Measurements from ENCODE around the gene TEX26.
A peak's percentile ranks its signal among the peaks of the same experiment; 100 is the strongest.

The TEX26 gene

DNA sequence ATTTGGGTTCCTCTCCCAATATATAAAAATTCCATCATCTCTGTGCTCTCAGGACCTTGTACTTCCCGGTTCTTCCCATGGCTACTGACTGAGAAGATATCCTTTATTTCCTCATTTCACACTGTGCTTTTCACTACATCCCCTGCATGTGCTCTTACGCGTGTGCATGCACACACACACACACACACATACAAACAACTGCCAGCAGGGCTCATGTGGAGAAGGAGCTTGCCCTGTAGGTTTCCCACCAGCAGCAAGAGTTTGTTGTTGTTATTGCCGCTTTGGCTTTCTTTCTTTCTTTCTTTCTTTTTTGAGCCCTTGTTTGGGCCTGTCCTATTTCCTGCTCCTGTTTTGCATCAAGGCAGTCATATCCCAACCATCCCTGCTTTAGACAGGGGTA, 43.6 kb downstream of the TEX26 start:
- DNase-seq (ENCODE audit: low read depth in 2 of 2) = no peak

DNA sequence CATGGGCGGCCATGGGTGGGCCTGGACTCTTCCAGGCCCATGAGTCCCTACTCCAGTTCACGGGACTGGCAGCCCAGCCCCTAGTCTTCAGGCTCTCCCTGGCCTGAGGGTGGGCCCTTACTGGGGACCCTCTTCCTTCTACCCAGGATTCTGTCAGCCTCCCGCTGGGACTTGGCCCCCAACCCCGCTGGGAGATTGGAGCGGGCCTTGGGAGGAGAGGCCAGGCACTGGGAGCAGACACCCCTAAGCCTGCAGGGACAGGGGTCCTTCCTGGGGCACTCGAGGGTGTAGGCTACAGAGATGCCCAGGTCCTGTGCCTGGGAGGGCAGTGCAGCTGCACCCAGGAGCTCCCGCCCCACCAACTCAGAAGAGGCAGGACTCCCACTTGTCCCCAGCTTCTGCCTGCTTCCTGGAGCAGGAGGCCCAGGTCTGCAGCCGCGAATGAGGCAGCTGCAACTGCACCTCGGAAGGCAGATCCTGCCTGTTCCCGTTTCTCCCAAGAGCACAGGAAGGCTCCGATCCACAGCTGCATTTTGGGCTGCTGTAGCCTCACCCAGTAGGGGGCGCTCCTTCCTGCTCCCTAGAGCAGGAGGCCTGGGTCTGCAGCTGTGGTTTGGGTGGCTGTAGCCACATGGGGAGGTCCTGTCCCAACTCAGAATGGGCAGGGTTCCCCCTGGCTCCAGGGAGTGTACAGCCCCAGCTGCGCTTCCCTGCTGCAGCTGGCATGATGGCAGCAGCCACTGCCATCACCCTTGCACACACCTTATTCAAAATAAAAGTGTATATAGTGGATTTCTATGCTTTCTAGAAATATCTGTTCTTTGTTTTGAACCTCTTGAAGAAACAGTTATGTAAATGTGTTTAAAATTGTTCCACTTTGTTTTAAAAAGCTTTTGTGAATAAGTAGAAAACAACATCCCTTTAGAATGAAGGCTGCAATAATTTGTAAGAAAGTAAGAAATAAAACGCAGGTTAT, 46.8 kb downstream of the TEX26 start:
- no peak for DNase-seq (ENCODE audit: low read depth in 2 of 2)

DNA sequence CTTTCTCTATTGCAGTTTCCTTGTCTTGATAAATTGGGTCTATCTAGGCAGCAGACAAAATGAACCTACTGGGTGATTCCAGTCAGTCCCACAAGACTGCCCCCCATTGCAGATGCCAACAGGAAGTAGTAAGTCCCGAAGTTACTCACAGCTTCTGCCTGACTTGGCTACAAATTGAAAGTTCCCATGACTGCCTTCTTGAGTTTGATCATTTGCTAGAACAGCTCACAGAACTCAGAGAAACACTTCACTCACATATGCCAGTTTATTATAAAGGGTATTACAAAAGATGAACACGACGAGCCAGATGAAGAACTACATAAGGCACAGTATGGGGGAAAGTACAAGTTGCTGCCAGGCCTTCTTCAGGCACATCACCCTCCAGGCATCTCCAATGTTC, 50.0 kb downstream of the TEX26 start:
- DNase-seq (ENCODE audit: low read depth in 2 of 2) = no peak

DNA sequence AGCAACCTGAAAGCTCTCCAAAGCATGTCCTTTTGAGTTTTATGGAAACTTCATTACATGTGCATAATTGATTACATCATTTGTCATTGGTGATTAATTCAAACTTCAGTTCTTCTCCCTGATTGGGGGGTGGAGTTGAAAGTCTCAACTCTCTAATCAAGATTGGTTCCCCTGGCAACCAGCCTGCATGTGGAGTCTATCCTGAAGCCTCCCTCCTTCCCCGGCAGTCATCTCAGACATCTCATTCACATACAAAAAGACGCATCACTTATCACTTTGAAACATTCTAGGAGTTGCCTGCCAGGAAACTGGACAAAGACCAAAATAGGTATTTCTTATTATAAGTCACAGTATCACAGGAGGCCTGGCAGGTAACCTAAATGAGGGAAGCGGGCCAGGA, 50.5 kb downstream of the TEX26 start:
- DNase-seq (ENCODE audit: low read depth in 2 of 2) = no peak

DNA sequence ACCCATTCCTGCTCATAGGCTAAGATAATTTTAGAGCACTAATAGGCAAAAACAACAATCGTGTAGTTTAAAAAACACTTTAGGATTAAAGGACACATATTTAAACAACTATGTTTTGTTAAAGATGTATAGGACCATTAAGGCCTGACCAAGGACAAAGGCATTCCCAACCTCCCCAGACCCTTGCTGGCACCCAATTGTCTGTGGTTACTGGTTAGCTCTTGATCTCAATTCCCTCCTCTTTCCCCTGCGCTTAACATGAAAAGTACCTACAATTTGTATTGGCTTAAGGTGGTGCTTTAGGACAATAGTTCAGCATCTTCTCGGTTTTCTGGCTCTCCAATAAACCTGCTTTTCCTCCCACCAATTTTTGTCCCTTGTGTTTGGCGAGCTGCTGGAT, 51.0 kb downstream of the TEX26 start:
- DNase-seq (ENCODE audit: low read depth in 2 of 2) = no peak

DNA sequence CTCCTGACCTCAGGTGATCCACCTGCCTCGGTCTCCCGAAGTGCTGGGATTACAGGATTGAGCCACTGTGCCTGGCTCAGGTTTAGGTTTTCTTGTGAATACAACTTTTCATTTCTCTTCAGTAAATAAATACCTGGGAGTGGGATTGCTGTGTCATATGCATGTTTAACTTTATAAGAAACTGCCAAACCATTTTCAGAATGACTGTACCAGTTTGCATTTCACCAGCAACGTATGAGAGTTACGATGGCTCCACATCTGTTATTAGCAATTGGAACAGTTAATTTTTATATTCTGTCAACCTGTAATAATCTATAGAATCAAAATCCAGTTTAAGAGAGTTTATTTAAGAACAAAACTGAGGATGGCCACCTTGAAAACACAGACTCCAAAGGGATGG, 52.2 kb downstream of the TEX26 start:
- DNase-seq (ENCODE audit: low read depth in 2 of 2) = no peak

DNA sequence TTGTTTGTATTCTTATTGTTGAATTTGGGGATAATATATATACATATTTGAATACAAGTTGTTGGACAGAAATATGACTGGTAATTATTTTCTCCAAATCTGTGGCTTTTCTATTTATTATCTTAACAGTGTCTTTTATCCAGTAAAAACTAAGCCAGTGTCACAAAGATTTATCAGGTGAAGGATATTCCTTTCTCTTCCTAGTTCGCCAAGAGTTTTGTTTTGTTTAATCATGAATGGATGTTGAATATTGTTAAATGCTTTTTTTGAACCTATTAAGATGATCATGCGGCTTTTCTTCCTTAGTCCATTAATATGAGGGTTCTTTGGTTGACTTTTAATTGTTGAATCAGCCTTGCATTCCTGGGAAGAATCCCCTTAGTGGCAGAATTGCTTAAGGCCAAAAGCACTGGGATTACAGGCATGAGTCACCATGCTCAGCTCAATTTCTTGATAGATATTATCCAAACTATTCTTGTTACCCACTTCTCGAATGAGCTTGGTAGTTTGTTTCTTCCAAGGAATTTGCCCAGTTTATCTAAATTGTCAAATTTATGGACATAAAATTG, 53.3 kb downstream of the TEX26 start:
- DNase-seq (ENCODE audit: low read depth in 2 of 2) = peak; percentile 21 to 36

DNA sequence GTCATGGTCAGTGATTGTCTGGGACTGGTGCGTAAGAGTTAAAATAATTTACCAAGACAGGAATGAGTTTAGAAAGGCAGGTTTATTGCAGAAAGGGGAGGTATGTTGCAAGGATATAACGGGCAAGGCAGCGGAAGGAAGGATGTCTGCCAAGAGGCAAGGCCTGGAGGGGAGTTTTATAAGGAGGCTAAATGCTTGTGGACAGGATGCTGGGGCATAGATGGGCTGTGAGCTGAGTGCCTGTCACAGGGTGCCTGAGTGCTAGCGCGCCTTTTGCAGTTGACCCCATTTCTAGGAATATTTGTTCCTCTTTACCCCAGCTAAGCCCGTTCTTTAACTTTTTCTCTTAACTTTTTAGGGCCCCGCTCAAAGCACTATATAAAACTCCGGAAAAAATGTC, 58.7 kb downstream of the TEX26 start:
- no peak for DNase-seq (ENCODE audit: low read depth in 2 of 2)

DNA sequence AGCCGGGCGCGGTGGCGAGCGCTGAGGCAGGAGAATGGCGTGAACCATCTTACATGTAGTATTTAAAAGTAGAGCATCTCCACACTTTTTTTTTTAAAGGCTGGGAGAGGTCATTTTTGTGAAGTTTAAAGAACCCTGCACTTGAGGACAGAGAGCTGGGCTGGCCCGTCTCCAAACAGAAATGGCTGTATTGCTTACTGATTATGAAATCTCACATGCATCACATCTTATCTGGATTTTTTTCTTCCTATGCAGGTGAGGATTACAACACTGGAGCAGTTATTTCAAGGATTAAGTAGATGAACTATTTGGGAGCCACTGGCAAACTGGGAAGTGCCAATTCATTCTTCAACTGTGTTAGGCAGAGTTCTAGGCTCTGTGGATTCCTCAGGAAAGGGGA, 59.5 kb downstream of the TEX26 start:
- DNase-seq (ENCODE audit: low read depth in 2 of 2) = no peak

DNA sequence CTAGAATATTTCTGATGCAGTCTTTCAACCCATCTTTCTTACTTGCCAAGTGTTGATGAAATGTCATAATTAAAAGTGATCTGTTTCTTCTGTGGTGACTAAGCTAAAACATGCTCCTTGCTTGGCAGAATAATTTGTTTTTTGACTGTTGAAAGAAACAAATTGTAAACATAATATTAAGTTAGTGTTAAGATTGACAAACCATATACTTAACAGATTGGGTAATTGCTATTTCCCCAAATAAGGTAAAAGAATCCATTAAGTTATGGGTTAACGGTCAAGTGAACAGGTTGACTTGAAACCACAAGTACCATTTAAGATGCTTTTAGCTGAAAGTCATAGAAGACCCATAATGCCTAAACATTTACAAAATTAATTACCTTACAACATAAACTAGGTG, 62.9 kb downstream of the TEX26 start:
- DNase-seq (ENCODE audit: low read depth in 2 of 2) = no peak

DNA sequence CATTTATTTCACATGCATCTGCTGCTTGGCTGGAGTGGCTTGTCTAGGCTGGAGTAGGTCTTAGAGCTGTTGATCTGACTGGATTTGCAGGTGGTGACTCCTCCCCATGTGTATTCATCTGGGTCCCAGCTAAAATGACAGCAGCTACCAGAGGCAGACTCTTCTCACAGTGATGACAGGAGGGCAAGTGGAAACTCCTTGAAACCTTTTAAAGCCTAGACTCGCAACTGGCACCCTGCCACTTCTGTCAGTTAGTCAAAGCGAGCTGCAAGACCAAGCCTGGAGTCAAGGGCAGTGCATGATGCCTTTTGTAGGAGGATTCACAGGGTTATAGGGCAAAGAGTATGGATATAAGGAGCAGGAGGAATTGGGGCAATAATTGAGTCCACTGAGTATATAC, 65.2 kb downstream of the TEX26 start:
- DNase-seq (ENCODE audit: low read depth in 2 of 2) = no peak

DNA sequence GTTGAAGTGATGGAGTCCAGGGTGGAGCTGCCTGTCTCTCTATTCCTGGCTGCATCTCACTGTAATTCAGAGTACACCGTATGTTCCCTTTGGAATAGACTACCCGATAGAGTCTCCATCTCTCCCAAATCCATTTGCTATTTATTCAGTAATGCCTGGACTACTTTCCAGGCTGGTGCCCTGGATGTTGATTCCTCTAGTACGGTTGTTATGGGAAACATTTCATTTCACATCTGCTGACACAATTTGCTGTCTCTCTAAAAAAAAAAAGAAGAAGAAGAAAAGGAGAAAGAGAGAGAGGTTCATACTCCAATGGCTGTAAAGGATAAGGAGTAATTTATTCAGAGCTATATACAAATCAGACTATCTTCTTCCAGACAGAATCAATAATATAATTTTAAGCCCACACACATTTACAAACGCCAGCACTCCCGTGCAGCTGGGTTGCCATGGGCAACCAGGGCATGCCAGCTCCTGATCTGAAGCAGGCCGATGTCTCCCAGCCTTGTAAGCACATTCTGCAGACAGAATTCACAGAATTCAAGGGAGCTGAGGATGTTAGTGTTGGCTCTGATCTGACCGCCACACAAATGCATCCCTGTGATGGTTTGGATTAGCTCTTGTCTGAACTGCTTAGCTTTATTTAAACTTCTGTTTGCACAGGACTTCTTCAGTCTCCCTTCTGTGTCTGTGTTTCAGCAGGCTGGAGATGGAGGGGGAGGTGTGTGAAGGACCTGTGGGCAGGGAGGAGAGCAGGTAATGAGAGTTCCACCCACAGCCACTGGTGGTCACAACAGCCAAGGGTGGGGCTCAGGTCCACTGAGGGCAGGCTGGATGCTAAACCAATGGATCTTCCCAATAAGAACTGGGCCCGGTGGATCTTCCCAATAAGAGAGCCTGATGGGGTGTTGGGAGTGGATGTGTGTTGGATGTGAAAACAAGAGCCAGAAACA, 66.0 kb downstream of the TEX26 start:
- peak; percentile 26 to 35 for DNase-seq (ENCODE audit: low read depth in 2 of 2)

DNA sequence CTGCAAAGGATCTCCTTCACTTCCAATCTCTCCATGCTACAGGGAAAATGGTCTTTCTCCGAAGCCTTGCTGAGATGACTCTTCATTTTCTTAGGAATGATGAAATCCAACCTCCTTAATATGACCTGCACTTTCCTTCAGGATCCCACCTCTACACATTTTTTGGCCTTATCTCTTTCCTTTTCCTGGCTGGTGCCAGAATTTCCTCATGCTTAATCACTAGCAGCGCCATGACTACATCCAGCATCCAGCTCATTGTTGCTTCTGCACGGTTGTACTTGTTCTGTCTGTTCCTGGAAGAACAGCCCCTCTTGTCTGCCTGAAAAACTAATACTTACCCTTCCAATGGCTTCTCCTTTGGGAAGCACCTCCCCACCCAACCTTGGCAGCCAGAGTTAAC, 68.4 kb downstream of the TEX26 start:
- no peak for DNase-seq (ENCODE audit: low read depth in 2 of 2)

DNA sequence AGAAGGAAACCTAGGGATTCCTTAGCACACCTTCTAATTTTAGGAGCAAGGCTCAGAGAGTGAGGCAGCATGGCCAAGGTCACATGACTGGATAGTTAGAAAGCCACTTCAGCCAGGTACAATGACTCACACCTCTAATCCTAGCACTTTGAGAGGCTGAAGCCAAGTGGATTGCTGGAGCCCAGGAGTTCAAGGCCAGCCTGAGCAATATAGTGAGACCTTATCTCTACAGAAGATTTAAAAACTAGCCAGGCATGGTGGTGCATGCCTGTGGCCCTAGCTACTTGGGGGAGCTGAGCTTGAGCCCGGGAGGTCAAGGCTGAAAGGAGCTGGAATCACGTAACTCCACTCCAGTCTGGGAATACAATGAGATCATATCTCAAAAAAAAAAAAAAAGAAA, 69.2 kb downstream of the TEX26 start:
- DNase-seq (ENCODE audit: low read depth in 2 of 2) = no peak

DNA sequence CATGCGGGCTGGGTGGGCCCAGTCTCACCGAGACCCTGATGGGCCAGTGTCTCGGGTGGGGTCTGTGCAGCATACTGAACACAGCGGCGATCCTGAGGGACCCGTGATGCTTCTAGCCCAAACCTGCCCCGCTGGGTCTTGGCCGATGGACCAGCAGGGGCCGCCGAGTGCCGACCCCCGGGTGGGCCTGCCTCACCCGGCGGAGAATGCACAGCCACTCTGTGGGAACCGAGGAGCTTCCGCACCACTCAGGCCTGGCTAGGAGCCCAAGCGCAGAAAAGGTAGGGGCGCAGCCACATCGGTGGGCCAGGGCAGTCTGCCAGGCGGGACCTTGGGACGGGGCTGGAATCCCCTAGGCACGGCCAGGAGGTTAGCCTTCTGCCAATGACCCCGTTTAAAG, 72.6 kb downstream of the TEX26 start:
- no peak for DNase-seq (ENCODE audit: low read depth in 2 of 2)

DNA sequence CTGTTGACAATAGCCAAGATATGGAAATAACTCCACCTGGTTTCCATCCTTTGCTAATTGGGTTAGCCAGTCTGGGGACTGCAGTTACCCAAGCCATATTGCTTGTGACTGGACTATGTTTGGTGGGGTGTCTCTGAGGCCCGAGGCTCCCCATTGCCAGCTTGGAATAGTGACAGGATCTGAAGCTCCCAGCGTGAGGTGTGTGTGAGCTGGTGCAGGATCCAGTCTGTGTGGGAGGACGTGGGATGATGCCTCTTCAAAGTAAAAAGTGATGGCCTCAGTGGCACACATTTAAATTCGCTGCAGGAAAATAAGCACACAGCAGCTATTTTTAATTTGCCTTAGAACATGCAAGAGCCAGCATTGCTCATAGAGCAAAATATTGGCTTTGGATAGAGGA, 75.0 kb downstream of the TEX26 start:
- DNase-seq (ENCODE audit: low read depth in 2 of 2) = no peak

DNA sequence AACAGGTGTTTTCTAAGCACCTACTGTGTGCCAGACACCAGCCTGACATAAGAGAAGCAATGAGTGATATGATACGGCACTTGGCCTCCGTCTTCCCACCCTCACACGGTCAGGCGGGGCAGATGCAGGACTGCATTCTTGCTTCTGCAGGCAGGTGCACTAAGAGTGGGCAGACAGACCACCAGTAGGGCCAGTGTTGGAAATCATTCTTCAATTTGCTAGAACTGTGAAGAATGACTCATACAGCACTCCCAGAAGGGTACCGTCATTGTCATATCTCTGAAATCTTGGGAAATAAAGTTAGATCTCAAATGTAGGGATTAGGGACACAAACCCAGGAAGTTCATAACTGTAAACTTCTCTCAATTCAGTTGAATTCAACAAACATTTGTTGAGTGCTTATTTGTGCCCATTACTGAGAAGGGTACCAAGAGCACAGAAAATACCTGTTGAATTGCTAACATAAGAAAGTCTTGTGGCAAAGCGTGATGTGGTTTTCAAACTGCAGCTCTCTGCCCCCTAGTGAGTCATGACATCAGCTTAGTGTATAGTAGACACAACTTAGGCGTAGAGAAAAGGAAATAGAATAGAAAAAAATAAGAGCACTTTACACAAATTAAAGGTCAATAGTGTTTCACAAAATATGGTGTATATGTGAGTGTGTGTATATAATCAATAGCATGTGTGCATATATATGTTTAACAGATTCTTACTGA, 76.1 kb downstream of the TEX26 start:
- DNase-seq (ENCODE audit: low read depth in 2 of 2) = no peak

DNA sequence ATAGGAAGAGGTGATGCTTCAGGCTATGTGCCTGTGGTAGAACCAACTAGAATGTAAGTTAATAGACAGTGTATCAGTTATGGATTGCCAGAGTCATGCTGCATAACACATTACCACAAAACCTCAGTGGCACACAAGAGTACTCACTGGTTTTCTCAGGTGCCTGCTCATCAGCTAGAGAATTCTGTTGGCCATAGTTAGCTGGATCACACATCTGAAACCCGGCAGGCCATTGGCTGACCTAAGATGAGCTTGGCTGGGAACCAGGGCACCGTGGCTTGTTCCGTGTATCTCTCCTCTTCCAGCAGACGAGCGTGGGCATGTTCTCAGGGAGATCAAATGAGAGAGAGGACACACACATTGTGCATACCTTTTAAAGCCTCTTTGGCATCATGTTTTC, 76.7 kb downstream of the TEX26 start:
- no peak for DNase-seq (ENCODE audit: low read depth in 2 of 2)

DNA sequence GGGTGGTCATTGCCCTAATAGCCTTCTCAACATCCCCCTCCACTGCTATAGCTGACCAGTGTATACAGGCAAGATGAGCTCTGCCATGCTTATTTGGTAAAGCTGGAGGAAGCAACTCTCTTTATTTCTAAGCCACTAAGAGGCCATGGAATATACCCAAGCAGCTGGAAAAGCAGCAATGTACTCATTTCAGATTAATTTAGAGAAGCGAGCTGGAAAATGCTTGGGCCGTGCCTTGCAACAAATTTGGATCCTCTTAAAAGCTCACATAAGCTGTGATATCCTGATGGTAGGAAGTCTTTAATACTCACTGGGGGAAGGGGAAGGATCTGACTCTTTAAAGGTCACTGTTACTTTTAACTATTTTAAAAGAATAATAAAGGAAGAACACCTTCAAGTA, 77.8 kb downstream of the TEX26 start:
- no peak for DNase-seq (ENCODE audit: low read depth in 2 of 2)

DNA sequence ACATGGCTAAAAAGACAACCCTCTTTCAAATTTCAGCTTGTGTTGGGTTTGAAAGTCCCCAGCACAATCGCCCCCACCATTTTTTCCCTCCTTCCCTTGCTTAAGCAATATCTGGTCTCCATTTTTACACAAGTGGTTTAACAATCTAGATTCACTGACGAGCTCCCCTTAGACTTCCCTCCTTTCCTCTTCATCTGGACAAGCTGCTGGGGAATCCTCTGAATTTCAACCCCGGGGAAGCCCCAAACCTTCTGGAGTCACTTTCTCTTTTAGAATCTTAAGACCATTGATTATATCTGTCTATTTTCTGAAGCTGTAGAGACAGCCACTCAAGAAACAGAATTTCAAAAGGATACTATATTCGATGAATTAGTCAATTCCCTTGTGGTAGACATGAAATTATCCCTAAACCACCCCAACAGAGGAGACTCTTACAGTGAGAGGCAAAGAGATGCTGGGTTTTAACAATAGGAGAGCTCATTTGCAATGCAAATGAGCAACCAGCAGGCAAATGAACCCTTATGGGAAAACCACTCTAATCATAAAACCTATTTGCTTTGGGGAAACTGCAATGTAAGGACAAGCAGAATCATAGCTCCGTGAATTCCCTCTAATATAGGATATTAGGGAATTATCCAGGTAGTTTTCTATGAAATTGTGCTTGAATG, 78.9 kb downstream of the TEX26 start:
- no peak for DNase-seq (ENCODE audit: low read depth in 2 of 2)

Data from fibroblast of skin of left biceps (primary cell).